Spleen (tissue), 11 donors: Measurements from ENCODE around the gene IQGAP2. TPM values are rescaled to one million over a fixed set of nuclear protein-coding genes. Genes with fewer than 3 reads are reported as not detected.

Experiments
- DNase-seq: peaks from one replicate; pipeline ENCODE4 v3.0.0-alpha.2; 2020
- H3K27ac ChIP-seq, 8 donors: fragments of 200-600 bp; sonication (generic) in 7 of 8; 1 replicate in 4 of 8; 2 replicates in 4 of 8; pipeline versions ENCODE4 v1.5.0 to v1.8.0; 2016 to 2021; ENCODE audit warnings: inconsistent platforms in 4 of 8, mild to moderate bottlenecking in 4 of 8, moderate library complexity in 1 of 8
- H3K27me3 ChIP-seq, 7 donors: fragments of 200-600 bp; sonication (generic) in 6 of 7; replicated peaks in 1 of 7; 1 replicate in 4 of 7; 2 replicates in 3 of 7; pipeline versions ENCODE4 v1.5.0 to v1.8.0; 2016 to 2021; ENCODE audit warnings: inconsistent platforms in 3 of 7, mild to moderate bottlenecking in 1 of 7
- H3K36me3 ChIP-seq, 6 donors: fragments of 200-600 bp; sonication (generic) in 5 of 6; 1 replicate in 4 of 6; 2 replicates in 2 of 6; pipeline versions ENCODE4 v1.5.0 to v1.8.0; 2016 to 2021; ENCODE audit warnings: inconsistent platforms in 2 of 6
- H3K4me1 ChIP-seq, 6 donors: fragments of 200-600 bp; sonication (generic) in 5 of 6; 1 replicate in 3 of 6; 2 replicates in 3 of 6; pipeline versions ENCODE4 v1.5.0 to v1.8.0; 2016 to 2021; ENCODE audit warnings: inconsistent platforms in 3 of 6
- H3K4me3 ChIP-seq, 8 donors: fragments of 200-600 bp; sonication (generic) in 7 of 8; 1 replicate in 4 of 8; 2 replicates in 4 of 8; pipeline versions ENCODE4 v1.5.0 to v1.8.0; 2016 to 2021; ENCODE audit warnings: inconsistent platforms in 4 of 8, mild to moderate bottlenecking in 4 of 8, moderate library complexity in 2 of 8
- H3K9me3 ChIP-seq, 8 donors: fragments of 200-600 bp; sonication (generic) in 7 of 8; 1 replicate in 4 of 8; 2 replicates in 4 of 8; pipeline versions ENCODE4 v1.5.0 to v1.8.0; 2016 to 2021; ENCODE audit warnings: inconsistent platforms in 4 of 8
- CTCF ChIP-seq, 11 experiments: fragments of 200-600 bp in 7 of 11; fragments of 450-650 bp in 4 of 11; sonication (generic) in 4 of 11; IDR thresholded peaks in 8 of 11; conservative IDR thresholded peaks in 3 of 11; 1 replicate in 7 of 11; 2 replicates in 4 of 11; pipeline versions ENCODE4 v1.4.0 to v1.8.0; 2016 to 2021; ENCODE audit warnings: antibody characterized with exemption in 11 of 11, inconsistent platforms in 4 of 11, mild to moderate bottlenecking in 1 of 11
- POLR2A ChIP-seq, 3 donors: fragments of 450-650 bp; IDR thresholded peaks; one replicate each; pipeline ENCODE4 v1.5.1; 2017; ENCODE audit warnings: antibody characterized with exemption in 3 of 3, mild to moderate bottlenecking in 1 of 3
- POLR2AphosphoS5 ChIP-seq, 3 donors: sonication (generic); formaldehyde crosslinking; IDR thresholded peaks; one replicate each; pipeline ENCODE4 v1.5.1; 2017; ENCODE audit warnings: antibody characterized with exemption in 3 of 3
- WGBS, 5 donors: extraction: QIAGEN DNeasy Blood & Tissue Kit in 3 of 5; methylation state at CpG; one replicate each; pipeline versions ENCODE4 v1.1.5 to v1.1.7; 2013 to 2018; 5-methylcytosine and 5-hydroxymethylcytosine counted together
- intact Hi-C: fragments of 100-400 bp; cut with DNase I; formaldehyde crosslinking; loops from one replicate; pipeline ENCODE4 v1.15.0; 2023; ENCODE audit warnings: low total_unique reads
- polyA plus RNA-seq, 3 donors: library from polyadenylated mRNA; stranded (reverse); fragments of 200-250 nt; gene quantifications; one replicate each; pipeline ENCODE4 v1.2.1, GENCODE V29; 2013
- total RNA-seq, 7 donors: library from RNA; depleted of rRNA in 3 of 7; stranded (reverse); fragments of >200 nt in 3 of 7; fragmentation: NEBNext Ultra II Directional in 4 of 7; extraction: Animal tissue kit (Norgen Biotek cat#: 25700) in 4 of 7; gene quantifications; one replicate each; pipeline versions ENCODE4 v1.1.0 to v1.2.1, GENCODE V29; 2016 to 2021
- donor health status: healthy with polysubstance abuse.
- donor health status: DM: no; HTN: no; CAD: no; lungs with moderate emphysema.
- donor health status: DM: no; HTN: no; CAD: no.
- donor health status: Bipolar disorder and iron deficiency.
- donor health status: healthy.
- donor health status: DM: no; HTN: no; CAD: no.
- donor health status: DM: yes; HTN: yes; CAD: no.

IQGAP2 gene
- total and polyA plus RNA-seq, 10 donors: 9.3 to 83.6 (median 52.8) TPM

GRCh38 chr5:76379855-76380254 lies 23.2 kb upstream of the IQGAP2 start:
- TF ChIP-seq CTCF (IDR thresholded peaks at IDR 0.05 in 8 of 11, conservative IDR thresholded peaks at IDR 0.05 in 3 of 11): no peak
- no peak for TF ChIP-seq POLR2AphosphoS5 (IDR thresholded peaks at IDR 0.05)
- TF ChIP-seq POLR2A (IDR thresholded peaks at IDR 0.05): no peak
- H3K36me3 ChIP-seq: no peaks in the 10 kb centered on the region
- peaks cover 0 to 4% (median 0%) of the 10 kb centered on the region in 6 donors for H3K4me1 ChIP-seq
- no peak overlapping the region for H3K27ac ChIP-seq
- intact Hi-C loops: no loop called here
- no peaks in the 10 kb centered on the region for H3K27me3 ChIP-seq
- 50 to 76% (median 65%) methylated on average over 1 of the region's 1 CpG for WGBS, 5 donors
- DNase-seq: no peak
- H3K9me3 ChIP-seq: no peaks in the 10 kb centered on the region
- no peak overlapping the region for H3K4me3 ChIP-seq

DNA sequence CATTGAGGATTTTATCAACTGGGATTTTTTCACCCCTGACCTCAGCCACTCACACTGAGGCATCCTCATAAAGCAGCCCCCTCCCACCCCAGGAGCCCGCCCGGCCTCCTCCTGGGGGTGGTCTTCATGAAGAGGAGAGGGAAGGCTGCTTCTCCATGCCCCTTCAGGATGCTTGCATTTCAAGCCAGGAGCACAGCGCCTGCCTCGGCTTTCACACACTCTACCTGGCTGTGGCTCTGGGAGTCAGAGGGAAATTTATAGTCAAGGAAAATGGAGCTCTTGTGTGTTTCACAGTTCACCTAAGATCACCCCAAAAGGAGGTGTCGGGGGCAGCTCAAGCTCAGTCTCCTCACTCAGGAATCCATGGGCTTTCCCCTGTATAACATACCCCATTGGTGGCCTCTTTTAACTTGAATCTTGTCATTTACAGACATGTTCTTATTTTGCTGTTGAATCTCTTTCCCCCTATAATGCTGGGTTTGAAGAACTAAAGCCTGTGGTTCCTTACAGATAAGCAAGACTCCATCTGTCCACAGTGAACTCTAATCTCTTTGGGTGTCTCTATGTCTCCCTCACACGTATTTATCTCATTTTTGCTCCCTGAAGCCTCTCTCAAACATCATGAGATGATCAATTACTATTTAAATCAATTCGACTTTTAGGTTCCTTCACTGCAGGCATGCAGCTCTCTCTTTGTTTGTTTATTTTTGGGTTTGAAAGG lies 22.6 kb upstream of the IQGAP2 start:
- whole genome bisulfite sequencing, 5 donors: 79 to 86% (median 83%) methylated on average over 7 of the region's 7 CpGs
- TF ChIP-seq POLR2A (IDR thresholded peaks at IDR 0.05) (no peak), CTCF (IDR thresholded peaks at IDR 0.05 in 8 of 11, conservative IDR thresholded peaks at IDR 0.05 in 3 of 11) (no peak), POLR2AphosphoS5 (IDR thresholded peaks at IDR 0.05) (no peak)
- H3K4me1 ChIP-seq: peaks cover 0 to 4% (median 0%) of the 10 kb centered on the region in 6 donors

DNA sequence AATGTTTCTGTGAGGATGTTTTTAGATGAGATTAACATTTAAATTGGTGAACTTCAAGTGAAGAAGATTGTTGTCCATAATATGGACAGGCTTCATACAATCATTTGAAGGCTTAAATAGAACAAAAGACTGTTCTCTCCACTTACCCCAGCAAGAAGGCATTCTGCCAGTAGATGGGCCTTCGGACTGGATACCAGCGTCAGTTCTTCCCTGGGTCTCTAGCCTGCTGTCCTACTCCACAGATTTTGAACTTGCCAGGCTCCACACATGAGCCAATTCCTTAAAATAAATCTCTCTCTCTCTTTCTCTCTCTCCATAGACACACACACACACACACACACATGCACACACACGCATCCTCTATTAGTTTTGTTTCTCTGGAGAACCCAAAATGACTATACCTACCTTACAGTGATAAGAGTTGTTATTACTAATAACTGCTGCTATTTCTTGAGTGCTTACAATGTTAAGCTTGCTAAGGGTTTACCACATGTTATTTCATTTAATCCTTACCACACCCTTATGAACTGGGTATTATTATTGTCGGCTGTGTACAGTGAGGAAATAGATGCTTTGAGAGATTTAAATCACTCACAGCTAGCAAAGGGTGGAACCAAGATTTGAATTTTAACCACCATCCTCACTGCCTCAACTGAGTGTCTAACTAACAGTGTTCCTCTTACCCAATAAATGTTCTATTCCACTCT lies 19.8 kb upstream of the IQGAP2 start:
- intact Hi-C loops: no loop called here
- DNase-seq: no peak
- 80 to 90% (median 86%) methylated on average over 4 of the region's 4 CpGs for WGBS, 5 donors
- Histone ChIP-seq H3K4me1 (peaks cover 0 to 4% (median 0%) of the 10 kb centered on the region in 6 donors), H3K36me3 (no peaks in the 10 kb centered on the region), H3K9me3 (no peaks in the 10 kb centered on the region), H3K4me3 (no peak overlapping the region), H3K27ac (no peak overlapping the region), H3K27me3 (no peaks in the 10 kb centered on the region)
- TF ChIP-seq POLR2AphosphoS5 (IDR thresholded peaks at IDR 0.05) (no peak), POLR2A (IDR thresholded peaks at IDR 0.05) (no peak), CTCF (IDR thresholded peaks at IDR 0.05 in 8 of 11, conservative IDR thresholded peaks at IDR 0.05 in 3 of 11) (no peak)

More for the DNA sequence above, 22.6 kb upstream of the IQGAP2 start:
- no peak overlapping the region for H3K27ac ChIP-seq
- no peaks in the 10 kb centered on the region for H3K9me3 ChIP-seq
- intact Hi-C loops: no loop called here
- no peaks in the 10 kb centered on the region for H3K27me3 ChIP-seq
- no peak overlapping the region for H3K4me3 ChIP-seq
- no peak for DNase-seq
- no peaks in the 10 kb centered on the region for H3K36me3 ChIP-seq

DNA sequence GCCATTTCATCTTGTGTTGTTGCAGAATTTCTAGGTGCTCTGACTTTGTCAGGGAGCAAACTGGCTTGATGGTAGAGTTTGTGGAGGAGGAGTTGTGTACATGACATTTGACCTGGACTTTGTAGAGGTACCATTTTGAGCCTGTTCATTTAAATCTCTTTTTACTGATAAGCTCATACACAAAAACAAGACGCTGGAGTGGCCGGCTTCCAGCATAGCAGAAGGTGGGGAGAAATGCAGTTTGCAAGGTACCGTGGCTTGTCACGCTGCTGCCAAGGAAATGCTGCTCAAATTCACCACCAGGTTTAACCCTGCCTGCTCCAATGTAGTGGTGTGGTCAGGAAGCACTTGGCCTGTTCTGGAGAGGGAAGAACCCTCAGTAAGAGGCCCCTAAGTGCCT lies 18.9 kb upstream of the IQGAP2 start:
- 33 to 51% (median 37%) methylated on average over 4 of the region's 4 CpGs for WGBS, 5 donors
- Histone ChIP-seq H3K4me1 (peaks cover 0 to 2% (median 0%) of the 10 kb centered on the region in 6 donors), H3K36me3 (no peaks in the 10 kb centered on the region), H3K9me3 (no peaks in the 10 kb centered on the region), H3K27ac (no peak overlapping the region), H3K4me3 (no peak overlapping the region), H3K27me3 (no peaks in the 10 kb centered on the region)
- intact Hi-C loops: no loop called here
- TF ChIP-seq POLR2AphosphoS5 (IDR thresholded peaks at IDR 0.05) (no peak), CTCF (IDR thresholded peaks at IDR 0.05 in 8 of 11, conservative IDR thresholded peaks at IDR 0.05 in 3 of 11) (no peak), POLR2A (IDR thresholded peaks at IDR 0.05) (no peak)
- no peak for DNase-seq
